AG09319 (cell line): Measurements from ENCODE around the gene ACBD3.
A peak's percentile ranks its signal among the peaks of the same experiment; 100 is the strongest.

Source experiments
- DNase-seq: peaks from one replicate; pipeline ENCODE4 v3.0.0-alpha.2; 2010; ENCODE audit warnings: low read depth; ENCODE audit errors: extremely low read depth
- CTCF ChIP-seq: IDR thresholded peaks from 2 replicates; pipeline ENCODE4 v1.5.1; 2011; ENCODE audit warnings: low read depth, mild to moderate bottlenecking, inconsistent platforms, low read length, moderate library complexity

Gene ACBD3

DNA sequence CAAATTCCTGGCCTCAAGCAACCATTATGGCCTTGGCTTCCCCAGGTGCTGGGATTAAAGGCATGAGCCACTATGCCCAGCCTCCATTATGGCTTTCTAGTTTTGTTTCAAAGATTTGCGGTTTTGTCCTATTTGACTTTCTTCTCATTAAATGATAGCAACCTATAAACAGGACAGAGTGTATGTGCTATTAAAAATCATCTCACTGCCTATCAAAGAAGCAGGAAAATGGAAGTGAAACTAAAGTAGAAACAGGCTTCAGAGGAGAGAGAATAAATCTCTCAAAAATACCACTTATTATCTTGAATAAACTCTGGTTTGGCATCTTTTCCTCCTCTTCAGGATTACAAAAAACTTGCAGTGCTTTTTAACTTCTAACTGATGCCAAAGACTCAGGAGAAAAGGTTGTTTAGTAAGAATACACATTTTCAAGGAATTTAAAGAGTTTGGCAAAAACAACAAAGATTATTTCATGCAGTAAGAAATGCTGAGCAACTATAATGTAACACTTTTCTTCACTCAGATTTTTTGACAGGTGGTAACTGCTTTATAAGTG lies 28.7 kb downstream of the ACBD3 start:
- TF ChIP-seq CTCF, result no peak
- DNase-seq, result no peak

DNA sequence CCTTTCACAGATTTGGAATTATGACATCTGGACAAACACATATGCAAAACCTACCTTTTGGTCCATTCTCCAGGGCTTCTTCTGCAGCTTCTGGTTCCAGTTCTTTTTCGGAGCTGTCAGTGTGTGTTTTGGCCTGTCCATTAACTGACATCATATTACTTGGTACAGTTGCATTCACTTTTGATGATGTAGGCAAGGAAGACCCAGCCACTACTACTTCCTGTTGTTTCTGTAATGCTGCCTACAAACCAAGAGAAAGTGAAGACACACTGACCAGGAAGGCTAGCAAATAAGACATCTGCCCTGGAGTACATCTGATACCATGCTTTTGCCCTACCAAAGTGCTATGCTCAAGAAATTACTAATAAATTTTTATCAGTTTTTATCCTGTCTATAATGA lies 31.9 kb downstream of the ACBD3 start:
- no peak for DNase-seq
- TF ChIP-seq CTCF, result no peak

DNA sequence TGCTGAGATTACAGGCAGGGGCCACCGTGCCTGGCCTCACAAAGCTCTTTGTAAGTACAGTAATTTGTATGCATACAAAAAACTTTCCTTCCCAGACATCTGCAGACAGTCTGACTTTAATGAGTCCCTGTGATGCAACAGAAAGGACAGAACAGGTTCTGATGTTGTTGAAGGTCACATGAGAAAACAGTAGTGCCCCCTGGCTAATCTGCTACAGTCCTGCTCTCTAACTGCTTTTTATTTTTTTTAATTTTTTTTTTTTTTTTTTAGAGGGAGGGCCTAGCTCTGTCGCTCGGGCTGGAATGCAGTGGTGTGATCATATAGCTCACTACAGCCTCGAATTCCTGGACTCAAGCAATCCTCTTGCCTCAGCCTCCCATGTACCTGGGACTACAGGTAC lies 36.7 kb downstream of the ACBD3 start:
- peak; percentile 5 for DNase-seq
- no peak; the same call in 1 of the 2 replicates for TF ChIP-seq CTCF

DNA sequence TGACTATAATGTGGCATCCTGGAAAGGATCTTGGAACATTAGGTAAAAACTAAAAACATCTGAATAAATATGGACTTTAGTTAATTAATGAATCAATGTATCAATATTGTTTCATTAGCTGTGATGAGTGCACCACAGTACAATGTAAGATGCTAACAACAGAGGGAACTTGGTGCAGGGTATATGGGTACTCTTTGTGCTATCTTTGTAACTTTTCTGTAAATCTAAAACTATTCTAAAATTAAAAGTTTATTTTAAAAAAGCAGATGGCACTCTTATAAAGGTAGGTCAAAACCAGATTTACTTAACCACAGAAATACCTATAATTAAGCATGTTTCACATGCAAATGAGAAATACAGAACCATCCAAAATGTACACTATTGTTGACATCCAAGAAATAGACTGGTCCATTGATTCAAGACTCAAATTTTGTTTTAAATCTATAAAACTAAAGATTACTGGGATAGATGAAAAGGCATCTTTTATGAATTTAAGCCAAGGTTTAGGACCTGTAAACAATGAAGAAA lies 38.4 kb downstream of the ACBD3 start:
- TF ChIP-seq CTCF, result no peak
- no peak for DNase-seq

DNA sequence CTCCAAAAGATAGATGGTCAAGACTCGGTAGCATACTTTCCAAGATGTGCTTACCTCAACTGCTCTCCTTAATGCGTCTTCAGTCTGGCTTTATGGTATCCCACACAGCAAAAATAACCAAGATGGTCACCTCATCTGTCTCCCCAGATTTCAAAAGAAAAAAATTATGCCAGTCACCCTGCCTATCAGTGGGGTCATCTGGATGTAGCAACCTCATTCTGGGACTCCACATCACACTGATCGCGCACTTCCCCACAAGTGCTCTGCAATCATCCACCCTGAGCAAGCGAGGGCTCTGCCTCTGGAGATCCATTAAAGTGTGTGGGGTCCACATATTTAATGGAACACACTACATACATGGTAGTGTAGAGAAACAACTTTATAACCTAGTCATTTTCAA lies 42.5 kb downstream of the ACBD3 start:
- TF ChIP-seq CTCF, result no peak

GRCh38 chr1:226135709-226136108 lies 50.8 kb downstream of the ACBD3 start:
- no peak for DNase-seq
- TF ChIP-seq CTCF, result no peak

More for the DNA sequence above, 42.5 kb downstream of the ACBD3 start:
- no peak for DNase-seq

GRCh38 chr1:226135059-226135651 lies 51.4 kb downstream of the ACBD3 start:
- no peak for DNase-seq
- no peak for TF ChIP-seq CTCF
